K562 (cell line): ENCODE measurements around the gene SLC1A2. TPM values are rescaled to one million over a fixed set of nuclear protein-coding genes. Genes with fewer than 3 reads are reported as not detected.

Experiments
- ATAC-seq: fragments of 200-7000 bp; cut with Tn5 transposase; 3 replicates; pipeline ENCODE4 v1.9.1; 2020; ENCODE audit warnings: moderate library complexity
- Bru-seq: library from RNA; stranded (reverse); fragments of 400-500 nt; gene quantifications from one replicate; lab custom pipeline; 2021; lab: Mats Ljungman, UMichigan
- BruChase-seq, 2 experiments: library from RNA; stranded (reverse); fragments of 400-500 nt; gene quantifications; one replicate each; lab custom pipeline; 2021; lab: Mats Ljungman, UMichigan
- BruUV-seq: library from RNA; stranded (reverse); fragments of 400-500 nt; replicated peaks from 2 replicates; lab custom pipeline; 2021; lab: Mats Ljungman, UMichigan
- CTCF ChIA-PET: fragments of 300-600 bp; formaldehyde crosslinking; extraction: SDS; loops from one replicate; lab custom pipeline; 2021; ENCODE audit warnings: low intra/inter-chr PET ratio; lab: Yijun Ruan, JAX
- POLR2A ChIA-PET: fragments of 300-600, 350-650 bp; sonication (Branson Sonifier 250); formaldehyde crosslinking; extraction: SDS; loops from one replicate; lab custom pipeline; 2021; ENCODE audit warnings: antibody characterized with exemption, inconsistent platforms; lab: Yijun Ruan, JAX
- DNase-seq, 4 experiments: peaks; one replicate each; pipeline versions ENCODE4 v3.0.0 to v3.0.0-alpha.2; 2011 to 2018; ENCODE audit warnings: low spot score in 3 of 4, mixed read lengths in 3 of 4; ENCODE audit errors: extremely low read depth in 1 of 4
- FAIRE-seq: peaks from 2 replicates; lab custom pipeline; 2011; peaks lifted over from hg19 to GRCh38; lab: Jason Lieb, UNC
- H2AFZ ChIP-seq: 2 replicates; pipeline ENCODE4 v1.6.0; 2011; ENCODE audit warnings: low read depth, low read length, control low read depth, inconsistent platforms
- H3K27ac ChIP-seq: fragments of 200-600 bp; 3 replicates; pipeline ENCODE4 v1.8.0; 2011; ENCODE audit warnings: low read depth, mild to moderate bottlenecking, control low read depth, inconsistent platforms, low read length, moderate library complexity, mixed read lengths; ENCODE audit errors: extremely low read depth
- H3K27me3 ChIP-seq, 2 experiments: fragments of 300-600 bp in 1 of 2; 2 replicates in 1 of 2; 3 replicates in 1 of 2; pipeline versions ENCODE4 v1.6.0 to v1.8.0; 2011; ENCODE audit warnings: inconsistent platforms in 2 of 2, low read length in 2 of 2, mild to moderate bottlenecking in 1 of 2, mixed read lengths in 1 of 2, moderate library complexity in 1 of 2; ENCODE audit not compliant: control insufficient read depth in 2 of 2, insufficient read depth in 2 of 2
- H3K36me3 ChIP-seq: fragments of 300-600 bp; 3 replicates; pipeline ENCODE4 v1.8.0; 2011; ENCODE audit warnings: mild to moderate bottlenecking, low read length, inconsistent platforms; ENCODE audit not compliant: control insufficient read depth, insufficient read depth
- H3K4me1 ChIP-seq, 2 experiments: fragments of 200-600 bp in 1 of 2; replicated peaks in 1 of 2; 2 replicates in 1 of 2; 3 replicates in 1 of 2; pipeline versions ENCODE4 v1.5.1 to v1.8.0; 2011; ENCODE audit warnings: inconsistent platforms in 2 of 2, low read length in 2 of 2, mild to moderate bottlenecking in 1 of 2, mixed read lengths in 1 of 2, moderate library complexity in 1 of 2; ENCODE audit not compliant: control insufficient read depth in 2 of 2, insufficient read depth in 2 of 2
- H3K4me2 ChIP-seq: 2 replicates; pipeline ENCODE4 v1.6.1; 2011; ENCODE audit warnings: low read length, control low read depth, inconsistent platforms, mixed read lengths; ENCODE audit not compliant: insufficient read depth
- H3K4me3 ChIP-seq: fragments of 200-600 bp; sonication (generic), shearing (Covaris generic); 2 replicates; pipeline ENCODE4 v1.5.1; 2016; ENCODE audit warnings: control low read depth, inconsistent platforms
- H3K79me2 ChIP-seq: fragments of 200-600 bp; 3 replicates; pipeline ENCODE4 v1.8.0; 2011; ENCODE audit warnings: low read length, inconsistent platforms; ENCODE audit not compliant: control insufficient read depth, insufficient read depth
- H3K9ac ChIP-seq, 2 experiments: 2 replicates each; pipeline versions ENCODE4 v1.6.0 to v1.6.1; 2011; ENCODE audit warnings: low read depth in 2 of 2, low read length in 2 of 2, control low read depth in 1 of 2, inconsistent platforms in 1 of 2, mild to moderate bottlenecking in 1 of 2, mixed read lengths in 1 of 2; ENCODE audit not compliant: insufficient read depth in 1 of 2
- H3K9me1 ChIP-seq: one replicate; pipeline ENCODE4 v1.6.0; 2011; ENCODE audit warnings: inconsistent platforms, mild to moderate bottlenecking, low read length, moderate library complexity; ENCODE audit not compliant: control insufficient read depth, insufficient read depth
- H3K9me3 ChIP-seq: replicated peaks from 2 replicates; pipeline ENCODE4 v1.5.1; 2011; ENCODE audit warnings: low read depth, low read length, inconsistent platforms; ENCODE audit not compliant: control insufficient read depth, insufficient read depth
- H4K20me1 ChIP-seq: replicated peaks from 2 replicates; pipeline ENCODE4 v1.6.1; 2011; ENCODE audit warnings: low read length, inconsistent platforms, mixed read lengths; ENCODE audit not compliant: control insufficient read depth, insufficient read depth
- ATF7 ChIP-seq: fragments of 450-650 bp; IDR thresholded peaks from 2 replicates; pipeline ENCODE4 v1.7.1; 2014; ENCODE audit warnings: mild to moderate bottlenecking, moderate library complexity
- CREBBP ChIP-seq: IDR thresholded peaks from one replicate; pipeline ENCODE4 v1.6.1; 2012; ENCODE audit warnings: low read depth, mild to moderate bottlenecking, control low read depth, inconsistent platforms, low read length
- E2F5 ChIP-seq: sonication (generic); formaldehyde crosslinking; IDR thresholded peaks from 2 replicates; pipeline ENCODE4 v1.8.0; 2022; ENCODE audit warnings: mild to moderate bottlenecking, missing genetic modification reagents
- MAZ ChIP-seq, 2 experiments: fragments of 450-650 bp in 1 of 2; sonication (generic) in 1 of 2; formaldehyde crosslinking; IDR thresholded peaks in 1 of 2; conservative IDR thresholded peaks in 1 of 2; 2 replicates each; pipeline versions ENCODE4 v1.4.0 to v1.5.0; 2020; ENCODE audit warnings: mild to moderate bottlenecking in 1 of 2, missing genetic modification reagents in 1 of 2
- NFATC3 ChIP-seq: fragments of 450-650 bp; IDR thresholded peaks from 2 replicates; pipeline ENCODE4 v1.6.1; 2017; ENCODE audit warnings: mild to moderate bottlenecking
- PCBP1 ChIP-seq: fragments of 200-400 bp; formaldehyde crosslinking; IDR thresholded peaks from 2 replicates; pipeline ENCODE4 v1.6.1; 2018; ENCODE audit warnings: mild to moderate bottlenecking, low read depth, low read length; ENCODE audit not compliant: poor library complexity, severe bottlenecking
- PHTF2 ChIP-seq: fragments of 250-450 bp; sonication (Bioruptor Pico); IDR thresholded peaks from 2 replicates; pipeline ENCODE4 v1.5.0; 2021; ENCODE audit warnings: mild to moderate bottlenecking
- POLR2AphosphoS5 ChIP-seq: IDR thresholded peaks from 2 replicates; pipeline ENCODE4 v1.6.1; 2011; ENCODE audit warnings: mild to moderate bottlenecking, low read depth, low read length, moderate library complexity; ENCODE audit not compliant: control insufficient read depth, insufficient read depth
- PPARD ChIP-seq: fragments of 250-450 bp; sonication (Bioruptor Pico); IDR thresholded peaks from 2 replicates; pipeline ENCODE4 v1.8.0; 2022; ENCODE audit warnings: inconsistent platforms, mild to moderate bottlenecking, moderate library complexity
- PRPF4 ChIP-seq: fragments of 200-400 bp; formaldehyde crosslinking; IDR thresholded peaks from one replicate; pipeline ENCODE4 v1.6.1; 2017; ENCODE audit warnings: low read length, low read depth, mild to moderate bottlenecking; ENCODE audit not compliant: insufficient read depth, poor library complexity, severe bottlenecking
- SREBF1 ChIP-seq: fragments of 150-350 bp; IDR thresholded peaks from 2 replicates; pipeline ENCODE4 v1.6.1; 2014; ENCODE audit warnings: antibody characterized with exemption, low read depth, low read length, borderline replicate concordance
- TEAD2 ChIP-seq: fragments of 450-650 bp; IDR thresholded peaks from 2 replicates; pipeline ENCODE4 v1.6.1; 2016; ENCODE audit warnings: missing genetic modification characterization, control low read depth, missing compliant biosample characterization
- ZNF24 ChIP-seq: fragments of 450-650 bp; IDR thresholded peaks from 2 replicates; pipeline ENCODE4 v1.6.1; 2016
- ZNF280B ChIP-seq: fragments of 250-450 bp; sonication (Bioruptor Pico); IDR thresholded peaks from 2 replicates; pipeline ENCODE4 v1.5.1; 2021; ENCODE audit warnings: mild to moderate bottlenecking
- ZNF436 ChIP-seq: fragments of 250-450, 450-650 bp; sonication (Bioruptor Pico); formaldehyde crosslinking; IDR thresholded peaks from 2 replicates; pipeline ENCODE4 v1.7.0; 2020; ENCODE audit warnings: mild to moderate bottlenecking
- ZNF830 ChIP-seq: fragments of 250-450 bp; sonication (Bioruptor Pico); IDR thresholded peaks from 2 replicates; pipeline ENCODE4 v1.5.0; 2021; ENCODE audit warnings: mild to moderate bottlenecking
- ZSCAN32 ChIP-seq: fragments of 450-650 bp; formaldehyde crosslinking; IDR thresholded peaks from 2 replicates; pipeline ENCODE4 v1.4.0; 2020; ENCODE audit warnings: mild to moderate bottlenecking, moderate library complexity
- WGBS: fragments of 100-300 bp; shearing (Covaris generic); methylation state at CpG from one replicate; pipeline ENCODE4 v1.1.6; 2016; ENCODE audit warnings: low coverage, mixed read lengths; ENCODE audit not compliant: insufficient coverage; ENCODE audit errors: missing lambda C conversion rate; 5-methylcytosine and 5-hydroxymethylcytosine counted together
- in situ Hi-C: fragments of 300-500 bp; cut with MboI; formaldehyde crosslinking; loops from 4 replicates; pipeline ENCODE4 v1.15.0; 2018; ENCODE audit warnings: inconsistent platforms, mixed read lengths
- intact Hi-C: fragments of 100-400 bp; cut with micrococcal nuclease; formaldehyde crosslinking; loops from 2 replicates; pipeline ENCODE4 v1.14.2; 2022
- long read RNA-seq, 3 experiments: library from polyadenylated mRNA in 2 of 3; library from RNA in 1 of 3; unstranded in 2 of 3; stranded (forward) in 1 of 3; transcript quantifications; one replicate each; pipeline ENCODE4 v2.0.0, GENCODE V29; 2019 to 2022
- polyA minus RNA-seq, 3 experiments: library from RNA; depleted of rRNA, polyadenylated mRNA; stranded (reverse); fragments of >200 nt; gene quantifications; 2 replicates each; pipeline ENCODE4 v1.2.3, GENCODE V29; 2011
- polyA plus RNA-seq, 8 experiments: library from polyadenylated mRNA; depleted of rRNA in 4 of 8; stranded (reverse) in 5 of 8; unstranded in 3 of 8; fragments of >200 nt; fragmentation: Nextera tagmentation in 2 of 8; fragmentation: Illumina TruSeq in 1 of 8; extraction: Ambion mirVana in 2 of 8; extraction: Trizol in 1 of 8; gene quantifications; 2 replicates each; pipeline versions ENCODE4 v1.2.1 to v1.2.3, GENCODE V29; 2011 to 2014; ENCODE audit warnings: inconsistent platforms in 1 of 8, missing spikeins in 1 of 8
- total RNA-seq, 7 experiments: library from RNA; depleted of rRNA in 6 of 7; stranded (reverse); fragments of >200 nt in 6 of 7; fragmentation: Illumina TruSeq in 2 of 7; extraction: Trizol in 2 of 7; gene quantifications; 2 replicates each; pipeline versions ENCODE4 v1.2.1 to v1.2.3, GENCODE V29; 2011 to 2021; ENCODE audit warnings: low replicate concordance in 1 of 7

The SLC1A2 gene
- total RNA-seq (2011; cell fraction: chromatin; rRNA removed; ENCODE audit: low replicate concordance) = not detected in 2 replicates
- total RNA-seq (2011; cell fraction: nucleolus; rRNA removed) = not detected in 2 replicates
- not detected in 2 replicates for total RNA-seq (2011; cell fraction: nucleoplasm; rRNA removed)
- total RNA-seq (2014; rRNA removed) = 0.05 TPM in 1 of 2 replicates, not detected in the other
- not detected in 2 replicates for total RNA-seq (2014; rRNA removed; fragmentation: Illumina TruSeq; extraction: Trizol)
- 0.07 TPM in 1 of 2 replicates, not detected in the other for total RNA-seq (2015; rRNA removed; fragmentation: Illumina TruSeq; extraction: Trizol)
- not detected in 2 replicates for total RNA-seq (2021)
- 0.03 TPM in 2 replicates for polyA plus RNA-seq (2011; rRNA removed)
- polyA plus RNA-seq (2011; cell fraction: cytosol; rRNA removed) = not detected in 2 replicates
- polyA plus RNA-seq (2011; cell fraction: nucleus; rRNA removed) = 0.01 TPM in 1 of 2 replicates, not detected in the other
- polyA plus RNA-seq (2012) = 0.04 TPM in 1 of 2 replicates, not detected in the other
- not detected in 2 replicates for polyA plus RNA-seq (2014; fragmentation: Illumina TruSeq; extraction: Trizol)
- not detected for polyA plus RNA-seq (2014; fragmentation: Nextera tagmentation; extraction: Ambion mirVana)
- polyA plus RNA-seq (2014; rRNA removed) = 0.04 TPM in 1 of 2 replicates, not detected in the other
- polyA minus RNA-seq (2011; rRNA and poly(A)+ RNA removed) = not detected in 2 replicates
- polyA minus RNA-seq (2011; cell fraction: cytosol; rRNA and poly(A)+ RNA removed) = 1.3 TPM in 1 of 2 replicates, not detected in the other
- polyA minus RNA-seq (2011; cell fraction: nucleus; rRNA and poly(A)+ RNA removed) = not detected in 2 replicates
- percentile 12 among the genes with signal in this experiment for Bru-seq, nascent RNA
- percentile 5 among the genes with signal in this experiment for BruChase-seq, experiment 1, labeled RNA remaining after a 2-hour chase
- percentile 3 among the genes with signal in this experiment for BruChase-seq, experiment 2, labeled RNA remaining after a 6-hour chase
- long read RNA-seq, experiment 1 = 0 reads
- long read RNA-seq, experiment 2 = 0 reads
- long read RNA-seq, experiment 3 = 0 reads

- FAIRE-seq = no peak
- H3K27ac ChIP-seq = no peak within 1 kb of the TSS
- DNase-seq = no peak
- no peak within 1 kb of the TSS for H3K4me3 ChIP-seq
- H3K9me3 ChIP-seq = no peaks in the 10 kb centered on the region
- ATAC-seq = no peak
- TF ChIP-seq PHTF2 (CRISPR knock-in tag) (no peak), MAZ (CRISPR knock-in tag; conservative IDR thresholded peaks at IDR 0.05 in 1 of 2, IDR thresholded peaks at IDR 0.05 in 1 of 2) (no peak), ZNF24 (no peak), PCBP1 (no peak), PPARD (CRISPR knock-in tag) (no peak), ATF7 (no peak), POLR2AphosphoS5 (no peak), SREBF1 (no peak), PRPF4 (no peak), ZNF436 (CRISPR knock-in tag) (no peak), ZNF280B (no peak), CREBBP (no peak), ZNF830 (CRISPR knock-in tag) (no peak), E2F5 (CRISPR knock-in tag) (no peak), NFATC3 (no peak), ZSCAN32 (CRISPR knock-in tag) (no peak), TEAD2 (tag) (no peak)
- TF ChIP-seq, all 486 proteins: peak for 0
- Histone ChIP-seq H3K79me2 (no peaks in the 10 kb centered on the region), H3K27me3 (peaks cover 24 to 31% of the 10 kb centered on the region in 2 experiments), H3K4me1 (peaks cover 0 to 14% of the 10 kb centered on the region in 2 experiments; a peak in 1 of 5 replicates), H2AFZ (no peak within 1 kb of the TSS), H3K9ac (no peak within 1 kb of the TSS), H3K9me1 (no peaks in the 10 kb centered on the region), H4K20me1 (no peaks in the 10 kb centered on the region), H3K36me3 (no peaks in the 10 kb centered on the region), H3K4me2 (no peak within 1 kb of the TSS)
- intact Hi-C loops (no loop called here), in situ Hi-C loops (no loop called here)
- CTCF ChIA-PET = no interaction called here
- POLR2A ChIA-PET = no interaction called here
- BruUV-seq = no TSS peak
- 5% methylated on average over 41 of the region's 71 CpGs for WGBS
These were observed at the start of gene SLC1A2 for GRCh38 chr11:35419184-35419829. SLC1A2 (minus strand) TSS chr11:35419558; CDS start chr11:35418966, 592 bp downstream.
